H9 (cell line): ENCODE results near the gene LIMS2. TPM values are rescaled to one million over a fixed set of nuclear protein-coding genes. Genes with fewer than 3 reads are reported as not detected.

Source experiments
- DNase-seq: peaks from one replicate; pipeline ENCODE4 v3.0.0-alpha.2; 2017
- H2AFZ ChIP-seq: one replicate; pipeline ENCODE4 v1.6.1; 2013; ENCODE audit warnings: mild to moderate bottlenecking, low read length, control low read depth, moderate library complexity
- H2AK5ac ChIP-seq: 2 replicates; pipeline ENCODE4 v1.6.1; 2013; ENCODE audit warnings: low read length, control low read depth, mixed read lengths; ENCODE audit not compliant: insufficient read length
- H2BK120ac ChIP-seq: one replicate; pipeline ENCODE4 v1.6.1; 2013; ENCODE audit warnings: low read depth, mild to moderate bottlenecking, low read length, control low read depth, inconsistent platforms; ENCODE audit not compliant: poor library complexity, severe bottlenecking
- H2BK12ac ChIP-seq: 2 replicates; pipeline ENCODE4 v1.6.1; 2013; ENCODE audit warnings: low read length, control low read depth, mixed read lengths, low read depth; ENCODE audit not compliant: insufficient read length
- H2BK15ac ChIP-seq: 2 replicates; pipeline ENCODE4 v1.6.1; 2013; ENCODE audit warnings: low read depth, low read length, control low read depth
- H2BK20ac ChIP-seq: one replicate; pipeline ENCODE4 v1.6.1; 2013; ENCODE audit warnings: low read depth, mild to moderate bottlenecking, low read length, control low read depth, inconsistent platforms; ENCODE audit not compliant: poor library complexity, severe bottlenecking
- H2BK5ac ChIP-seq: 2 replicates; pipeline ENCODE4 v1.6.1; 2013; ENCODE audit warnings: low read length, control low read depth, mixed read lengths; ENCODE audit not compliant: insufficient read length
- H3K14ac ChIP-seq: 2 replicates; pipeline ENCODE4 v1.6.1; 2013; ENCODE audit warnings: low read length, control low read depth; ENCODE audit not compliant: insufficient read depth
- H3K18ac ChIP-seq: 2 replicates; pipeline ENCODE4 v1.6.1; 2013; ENCODE audit warnings: low read depth, mild to moderate bottlenecking, mixed read lengths, low read length, control low read depth; ENCODE audit not compliant: insufficient read length
- H3K23ac ChIP-seq: 2 replicates; pipeline ENCODE4 v1.6.1; 2013; ENCODE audit warnings: low read length, control low read depth, mixed read lengths, low read depth; ENCODE audit not compliant: insufficient read length
- H3K23me2 ChIP-seq: 2 replicates; pipeline ENCODE4 v1.6.1; 2013; ENCODE audit warnings: low read depth, mild to moderate bottlenecking, mixed read lengths, low read length, control low read depth; ENCODE audit not compliant: insufficient read length, poor library complexity, severe bottlenecking
- H3K27ac ChIP-seq: 2 replicates; pipeline ENCODE4 v1.5.1; 2013; ENCODE audit warnings: low read length, control low read depth, mixed read lengths, low read depth; ENCODE audit not compliant: insufficient read length
- H3K27me3 ChIP-seq: 2 replicates; pipeline ENCODE4 v1.6.1; 2013; ENCODE audit warnings: low read length, control low read depth, inconsistent platforms; ENCODE audit not compliant: insufficient read depth
- H3K4ac ChIP-seq: 2 replicates; pipeline ENCODE4 v1.6.1; 2013; ENCODE audit warnings: low read depth, mild to moderate bottlenecking, control low read depth, inconsistent platforms, low read length, moderate library complexity
- H3K4me1 ChIP-seq: 2 replicates; pipeline ENCODE4 v1.6.1; 2013; ENCODE audit warnings: low read length, control low read depth, inconsistent platforms; ENCODE audit not compliant: insufficient read depth
- H3K4me2 ChIP-seq: 2 replicates; pipeline ENCODE4 v1.6.1; 2013; ENCODE audit warnings: low read length, control low read depth, mixed read lengths; ENCODE audit not compliant: insufficient read length, insufficient read depth
- H3K56ac ChIP-seq: 2 replicates; pipeline ENCODE4 v1.6.1; 2013; ENCODE audit warnings: low read depth, mild to moderate bottlenecking, mixed read lengths, low read length, control low read depth; ENCODE audit not compliant: insufficient read length
- H3K79me1 ChIP-seq: 2 replicates; pipeline ENCODE4 v1.6.1; 2013; ENCODE audit warnings: low read depth, mild to moderate bottlenecking, moderate library complexity, low read length, control low read depth, inconsistent platforms; ENCODE audit not compliant: insufficient read depth, poor library complexity, severe bottlenecking
- H3K79me2 ChIP-seq: 2 replicates; pipeline ENCODE4 v1.6.1; 2013; ENCODE audit warnings: low read length, control low read depth, inconsistent platforms; ENCODE audit not compliant: insufficient read depth
- H3K9ac ChIP-seq: 2 replicates; pipeline ENCODE4 v1.6.1; 2013; ENCODE audit warnings: low read length, control low read depth, mixed read lengths; ENCODE audit not compliant: insufficient read length; ENCODE audit errors: extremely low read depth
- H3K9me3 ChIP-seq: one replicate; pipeline ENCODE4 v1.6.1; 2013; ENCODE audit warnings: low read depth, low read length, inconsistent platforms; ENCODE audit not compliant: control insufficient read depth
- H3T11ph ChIP-seq: one replicate; pipeline ENCODE4 v1.6.1; 2013; ENCODE audit warnings: mild to moderate bottlenecking, low read length, control low read depth, inconsistent platforms
- H4K20me1 ChIP-seq: one replicate; pipeline ENCODE4 v1.6.1; 2013; ENCODE audit not compliant: control insufficient read depth, insufficient read length, insufficient read depth
- H4K5ac ChIP-seq: 2 replicates; pipeline ENCODE4 v1.6.1; 2013; ENCODE audit warnings: low read depth, mild to moderate bottlenecking, mixed read lengths, low read length, control low read depth; ENCODE audit not compliant: insufficient read length
- H4K8ac ChIP-seq: replicated peaks from 2 replicates; pipeline ENCODE4 v1.6.1; 2013; ENCODE audit warnings: low read length, control low read depth, mixed read lengths, low read depth; ENCODE audit not compliant: insufficient read length
- H4K91ac ChIP-seq: 2 replicates; pipeline ENCODE4 v1.6.1; 2013; ENCODE audit warnings: low read depth, mild to moderate bottlenecking, moderate library complexity, mixed read lengths, low read length, control low read depth; ENCODE audit not compliant: insufficient read length
- H3K27ac Mint-ChIP-seq, 3 experiments: 2 replicates in 2 of 3; 3 replicates in 1 of 3; pipeline ENCODE4 v1.8.0; 2020 to 2021; ENCODE audit warnings: mixed read lengths in 3 of 3, mild to moderate bottlenecking in 1 of 3, moderate library complexity in 1 of 3
- H3K27me3 Mint-ChIP-seq: 2 replicates; pipeline ENCODE4 v1.8.0; 2021; ENCODE audit warnings: low read depth, mild to moderate bottlenecking, moderate library complexity, mixed read lengths
- H3K36me3 Mint-ChIP-seq, 3 experiments: 2 replicates in 2 of 3; 3 replicates in 1 of 3; pipeline ENCODE4 v1.8.0; 2020 to 2021; ENCODE audit warnings: low read depth in 3 of 3, mixed read lengths in 3 of 3; ENCODE audit not compliant: insufficient read depth in 1 of 3
- H3K4me1 Mint-ChIP-seq, 2 experiments: 2 replicates each; pipeline ENCODE4 v1.8.0; 2020; ENCODE audit warnings: mixed read lengths in 2 of 2
- H3K4me3 Mint-ChIP-seq, 2 experiments: 2 replicates in 1 of 2; 3 replicates in 1 of 2; pipeline ENCODE4 v1.8.0; 2020 to 2021; ENCODE audit warnings: mild to moderate bottlenecking in 2 of 2, mixed read lengths in 2 of 2, moderate library complexity in 1 of 2
- H3K9me3 Mint-ChIP-seq, 2 experiments: 2 replicates in 1 of 2; 3 replicates in 1 of 2; pipeline ENCODE4 v1.8.0; 2020; ENCODE audit warnings: mild to moderate bottlenecking in 2 of 2, mixed read lengths in 2 of 2, moderate library complexity in 1 of 2
- CTCF ChIP-seq: fragments of 200-600 bp; sonication (generic); conservative IDR thresholded peaks from 3 replicates; pipeline ENCODE4 v1.8.0; 2021; ENCODE audit warnings: antibody characterized with exemption, mild to moderate bottlenecking
- WGBS: extraction: QIAGEN DNeasy Blood & Tissue Kit; methylation state at CpG from one replicate; pipeline ENCODE4 v1.1.7; 2013; ENCODE audit warnings: missing lambda C conversion rate, low lambda C conversion rate, mixed read lengths; ENCODE audit not compliant: insufficient read length; ENCODE audit errors: extremely low coverage; 5-methylcytosine and 5-hydroxymethylcytosine counted together
- long read RNA-seq: library from polyadenylated mRNA; unstranded; transcript quantifications from one replicate; pipeline ENCODE4 v2.0.0, GENCODE V29; 2020
- total RNA-seq: library from RNA; stranded (reverse); gene quantifications from 2 replicates; pipeline ENCODE4 v1.2.1, GENCODE V29; 2021

The LIMS2 gene
- total RNA-seq: 5.7 and 5.9 TPM in 2 replicates
- long read RNA-seq, partial matches to known transcripts: 1 of 5 reads
- long read RNA-seq, other reads (novel, unspliced or antisense): 1 of 5 reads

DNA sequence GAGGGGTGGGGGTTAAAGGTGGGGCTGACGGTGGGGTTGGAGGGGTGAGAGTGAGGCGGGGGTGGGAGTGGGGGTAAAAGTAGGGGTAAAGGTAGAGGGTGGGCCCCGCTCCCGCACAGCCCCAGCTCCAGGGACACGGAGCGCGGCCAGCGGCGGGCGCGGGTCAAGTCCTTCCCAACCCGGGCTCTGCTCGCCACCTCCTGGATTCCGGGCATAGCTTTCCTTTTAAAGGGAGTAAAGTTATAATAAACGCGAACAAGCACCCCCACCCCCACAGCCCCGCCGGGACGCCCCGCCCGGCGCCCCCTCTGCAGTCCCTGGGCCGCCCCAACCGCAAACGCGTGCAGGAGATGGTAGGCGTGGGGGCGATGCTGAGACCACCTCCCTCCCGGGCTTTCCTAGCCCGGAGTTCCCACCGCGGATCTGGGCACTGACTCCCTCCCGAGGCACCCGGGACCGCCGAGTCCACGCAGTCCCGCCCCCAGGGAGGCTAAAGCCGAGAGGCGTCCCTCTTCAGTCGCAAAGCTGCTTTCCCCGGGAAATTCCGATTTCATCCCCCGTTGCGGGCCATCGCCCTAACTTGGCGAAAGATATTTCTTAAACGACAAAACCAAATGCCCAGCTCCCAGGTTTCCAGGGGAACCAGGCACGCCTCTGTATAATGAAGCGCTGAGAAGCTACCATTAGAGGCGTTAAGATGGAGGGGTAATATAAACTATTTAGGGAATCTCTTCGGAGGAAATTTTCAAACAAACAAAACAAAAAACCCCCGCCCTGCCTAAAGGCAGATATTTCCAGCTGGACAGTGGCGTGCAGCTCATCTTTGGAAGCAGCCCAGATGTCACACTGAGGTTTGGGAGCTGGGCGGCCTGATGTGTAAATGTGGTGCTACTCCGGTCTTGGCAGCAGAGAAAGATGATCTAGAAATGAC is at the start of gene LIMS2:
LIMS2 (minus strand) TSS at position 200 of the 931 bp plus-strand sequence. CDS start 506 bp downstream, outside the sequence.
- H3K4me1 Mint-ChIP-seq: peaks cover 7 to 10% of the 10 kb centered on the region in 2 experiments; a peak in 3 of 4 replicates
- no peak within 1 kb of the TSS for H3K9ac ChIP-seq
- no peak within 1 kb of the TSS for H2AK5ac ChIP-seq
- no peak within 1 kb of the TSS for H3K27ac ChIP-seq
- no peak within 1 kb of the TSS for H2BK20ac ChIP-seq
- H4K8ac ChIP-seq: no peak within 1 kb of the TSS
- H3K27me3 Mint-ChIP-seq: peaks cover 83% of the 10 kb centered on the region
- H3K36me3 Mint-ChIP-seq: no peaks in the 10 kb centered on the region; a peak in 1 of 7 replicates
- H4K91ac ChIP-seq: no peak within 1 kb of the TSS
- no peak within 1 kb of the TSS for H3K56ac ChIP-seq
- H3K14ac ChIP-seq: no peak within 1 kb of the TSS; the same call in 1 of the 2 replicates
- peak within 1 kb of the TSS; percentile 70 to 87 for H3K4me3 Mint-ChIP-seq
- H2BK12ac ChIP-seq: no peak within 1 kb of the TSS
- H2BK120ac ChIP-seq: no peak within 1 kb of the TSS
- no peak within 1 kb of the TSS for H3T11ph ChIP-seq
- H4K20me1 ChIP-seq: no peaks in the 10 kb centered on the region
- WGBS: no CpG with 5 or more reads among the region's 56 CpGs
- no peaks in the 10 kb centered on the region for H3K79me2 ChIP-seq
- H3K9me3 Mint-ChIP-seq: no peaks in the 10 kb centered on the region
- peaks cover 13% of the 10 kb centered on the region for H3K27me3 ChIP-seq
- no peak within 1 kb of the TSS for H2BK5ac ChIP-seq
- no peaks in the 10 kb centered on the region for H3K79me1 ChIP-seq
- peak within 1 kb of the TSS; percentile 72 for H3K4me2 ChIP-seq
- no peak within 1 kb of the TSS for H3K18ac ChIP-seq
- H3K4me1 ChIP-seq: no peaks in the 10 kb centered on the region
- TF ChIP-seq CTCF: peak; percentile 20; the same call in 1 of the 3 replicates
- peak; percentile 47 for DNase-seq
- H3K23ac ChIP-seq: no peak within 1 kb of the TSS
- no peak within 1 kb of the TSS for H2AFZ ChIP-seq
- H3K9me3 ChIP-seq: no peaks in the 10 kb centered on the region
- H2BK15ac ChIP-seq: no peak within 1 kb of the TSS
- peaks cover 6% of the 10 kb centered on the region for H3K23me2 ChIP-seq
- no peak within 1 kb of the TSS for H4K5ac ChIP-seq
- no peak within 1 kb of the TSS for H3K4ac ChIP-seq
- H3K27ac Mint-ChIP-seq: no peak within 1 kb of the TSS
